Measurements from ENCODE around the gene TMEM63B. TPM values are rescaled to one million over a fixed set of nuclear protein-coding genes. Genes with fewer than 3 reads are reported as not detected.
A peak's percentile ranks its signal among the peaks of the same experiment; 100 is the strongest.

The TMEM63B gene
- total RNA-seq, 1 donor from 2014 or later, result 59.3 TPM

DNA sequence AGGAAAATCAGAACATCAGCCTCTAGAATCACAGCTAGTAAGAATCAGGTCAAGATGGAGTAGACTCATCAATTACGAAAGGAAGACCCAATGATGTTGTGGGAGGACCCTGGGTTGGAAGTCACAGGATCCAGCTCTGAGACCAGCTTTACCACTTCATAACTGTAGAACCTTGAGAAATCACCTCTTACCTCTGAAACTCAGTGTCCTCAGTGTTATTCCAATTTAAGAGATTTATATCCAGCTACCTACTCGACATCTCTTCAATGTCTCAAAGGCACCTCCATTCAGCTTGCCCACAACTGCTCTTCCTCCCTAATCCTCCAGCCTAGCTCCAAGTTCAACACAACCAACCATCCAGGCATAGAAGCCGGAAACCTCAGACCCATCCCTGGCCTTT lies 16.4 kb upstream of the TMEM63B start:
- Histone ChIP-seq H3K4me3 (ENCODE audit: low read depth, low read length) (no peak overlapping the region), H3K27me3 (ENCODE audit: control insufficient read depth, insufficient read depth, low read length) (no peaks in the 10 kb centered on the region), H3K36me3 (ENCODE audit: control insufficient read depth, insufficient read depth, low read length) (peaks cover 4% of the 10 kb centered on the region)
- DNase-seq (ENCODE audit: low read depth), result no peak
- TF ChIP-seq, protein P1, sequence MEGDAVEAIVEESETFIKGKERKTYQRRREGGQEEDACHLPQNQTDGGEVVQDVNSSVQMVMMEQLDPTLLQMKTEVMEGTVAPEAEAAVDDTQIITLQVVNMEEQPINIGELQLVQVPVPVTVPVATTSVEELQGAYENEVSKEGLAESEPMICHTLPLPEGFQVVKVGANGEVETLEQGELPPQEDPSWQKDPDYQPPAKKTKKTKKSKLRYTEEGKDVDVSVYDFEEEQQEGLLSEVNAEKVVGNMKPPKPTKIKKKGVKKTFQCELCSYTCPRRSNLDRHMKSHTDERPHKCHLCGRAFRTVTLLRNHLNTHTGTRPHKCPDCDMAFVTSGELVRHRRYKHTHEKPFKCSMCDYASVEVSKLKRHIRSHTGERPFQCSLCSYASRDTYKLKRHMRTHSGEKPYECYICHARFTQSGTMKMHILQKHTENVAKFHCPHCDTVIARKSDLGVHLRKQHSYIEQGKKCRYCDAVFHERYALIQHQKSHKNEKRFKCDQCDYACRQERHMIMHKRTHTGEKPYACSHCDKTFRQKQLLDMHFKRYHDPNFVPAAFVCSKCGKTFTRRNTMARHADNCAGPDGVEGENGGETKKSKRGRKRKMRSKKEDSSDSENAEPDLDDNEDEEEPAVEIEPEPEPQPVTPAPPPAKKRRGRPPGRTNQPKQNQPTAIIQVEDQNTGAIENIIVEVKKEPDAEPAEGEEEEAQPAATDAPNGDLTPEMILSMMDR (IDR thresholded peaks at IDR 0.05; ENCODE audit: insufficient read depth, low read length, poor library complexity, severe bottlenecking), result no peak

GRCh38 chr6:44111434-44112417 lies 15.6 kb upstream of the TMEM63B start:
- H3K36me3 ChIP-seq (ENCODE audit: control insufficient read depth, insufficient read depth, low read length), result peaks cover 4% of the 10 kb centered on the region
- DNase-seq (ENCODE audit: low read depth), result no peak

GRCh38 chr6:44113414-44113813 lies 13.9 kb upstream of the TMEM63B start:
- peaks cover 4% of the 10 kb centered on the region for H3K36me3 ChIP-seq (ENCODE audit: control insufficient read depth, insufficient read depth, low read length)
- no peak for DNase-seq (ENCODE audit: low read depth)

More at GRCh38 chr6:44111434-44112417, 15.6 kb upstream of the TMEM63B start:
- TF ChIP-seq, protein P1 (IDR thresholded peaks at IDR 0.05; ENCODE audit: insufficient read depth, low read length, poor library complexity, severe bottlenecking), result no peak
- Histone ChIP-seq H3K4me3 (ENCODE audit: low read depth, low read length) (no peak overlapping the region), H3K27me3 (ENCODE audit: control insufficient read depth, insufficient read depth, low read length) (no peaks in the 10 kb centered on the region)

GRCh38 chr6:44115866-44116265 lies 11.5 kb upstream of the TMEM63B start:
- TF ChIP-seq, protein P1 (IDR thresholded peaks at IDR 0.05; ENCODE audit: insufficient read depth, low read length, poor library complexity, severe bottlenecking), result no peak
- peak; percentile 80 for DNase-seq (ENCODE audit: low read depth)
- Histone ChIP-seq H3K36me3 (ENCODE audit: control insufficient read depth, insufficient read depth, low read length) (no peaks in the 10 kb centered on the region), H3K4me3 (ENCODE audit: low read depth, low read length) (no peak overlapping the region), H3K27me3 (ENCODE audit: control insufficient read depth, insufficient read depth, low read length) (no peaks in the 10 kb centered on the region)

More at GRCh38 chr6:44113414-44113813, 13.9 kb upstream of the TMEM63B start:
- TF ChIP-seq, protein P1 (IDR thresholded peaks at IDR 0.05; ENCODE audit: insufficient read depth, low read length, poor library complexity, severe bottlenecking), result peak; percentile 26
- Histone ChIP-seq H3K4me3 (ENCODE audit: low read depth, low read length) (no peak overlapping the region), H3K27me3 (ENCODE audit: control insufficient read depth, insufficient read depth, low read length) (no peaks in the 10 kb centered on the region)

- Histone ChIP-seq H3K36me3 (ENCODE audit: control insufficient read depth, insufficient read depth, low read length) (no peaks in the 10 kb centered on the region), H3K27me3 (ENCODE audit: control insufficient read depth, insufficient read depth, low read length) (no peaks in the 10 kb centered on the region), H3K4me3 (ENCODE audit: low read depth, low read length) (no peak overlapping the region)
- peak; percentile 81 for DNase-seq (ENCODE audit: low read depth)
- TF ChIP-seq, protein P1 (IDR thresholded peaks at IDR 0.05; ENCODE audit: insufficient read depth, low read length, poor library complexity, severe bottlenecking), result no peak
Observed at GRCh38 chr6:44116641-44117382, 10.5 kb upstream of the TMEM63B start.

Data from kidney epithelial cell (primary cell).